Vagina (tissue), 2 donors: ENCODE results near the gene CEBPZOS.

ENCODE experiments used
- CTCF ChIP-seq, 3 experiments: fragments of 450-650 bp in 2 of 3; fragments of 200-600 bp in 1 of 3; sonication (generic) in 1 of 3; IDR thresholded peaks; one replicate each; pipeline ENCODE4 v1.5.1; 2017 to 2019; ENCODE audit warnings: antibody characterized with exemption in 3 of 3, mild to moderate bottlenecking in 2 of 3, moderate library complexity in 2 of 3
- POLR2A ChIP-seq, 2 donors: fragments of 450-650 bp; IDR thresholded peaks; one replicate each; pipeline ENCODE4 v1.6.1; 2017; ENCODE audit warnings: antibody characterized with exemption in 2 of 2, mild to moderate bottlenecking in 2 of 2, moderate library complexity in 2 of 2

- TF ChIP-seq CTCF (IDR thresholded peaks at IDR 0.05): no peak
- no peak for TF ChIP-seq POLR2A (IDR thresholded peaks at IDR 0.05)
Measured at GRCh38 chr2:37191253-37191652, 5.0 kb upstream of the CEBPZOS start.
